Measurements from ENCODE around the gene KCNK18.

DNA sequence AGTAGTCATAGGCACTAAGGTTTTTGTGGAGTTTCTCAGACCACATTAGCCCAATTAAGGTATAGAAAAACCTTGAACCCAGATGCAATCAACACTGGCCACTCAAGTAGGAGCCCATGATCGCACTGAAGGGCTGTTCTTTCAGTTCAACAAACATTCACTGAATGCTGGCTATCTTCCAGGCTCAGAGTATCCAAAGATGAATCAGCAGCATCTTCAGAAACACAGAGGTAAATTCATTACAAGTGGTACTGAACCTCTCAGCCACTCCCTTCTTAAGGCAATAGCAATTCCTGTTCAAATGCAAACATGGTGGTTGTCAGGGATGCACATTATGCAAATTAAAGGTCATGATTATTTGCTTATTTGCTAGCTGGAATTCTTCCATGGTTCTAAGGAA, 17.1 kb downstream of the KCNK18 start:
- no peak for TF ChIP-seq EZH2 (IDR thresholded peaks at IDR 0.05)
- TF ChIP-seq POLR2AphosphoS5 (IDR thresholded peaks at IDR 0.05; ENCODE audit: borderline replicate concordance, low read depth, low read length), result no peak
